ENCODE data around the gene MYH7.

The MYH7 gene

GRCh38 chr14:23470947-23471346, 35.5 kb upstream of the MYH7 start:
- H3K27ac ChIP-seq: no peak overlapping the region
- no peak for TF ChIP-seq ZFX (IDR thresholded peaks at IDR 0.05; ENCODE audit: borderline replicate concordance)
- no peak for TF ChIP-seq CTCF (IDR thresholded peaks at IDR 0.05)

GRCh38 chr14:23469906-23470403, 34.5 kb upstream of the MYH7 start:
- peak overlapping the region; percentile 82 for H3K27ac ChIP-seq

GRCh38 chr14:23469127-23469905, 33.9 kb upstream of the MYH7 start, which contains the start of gene NGDN:
TSS of gene NGDN (plus strand) at chr14:23469703. CDS start at chr14:23469716, 13 bp downstream.
- TF ChIP-seq ZFX (IDR thresholded peaks at IDR 0.05; ENCODE audit: borderline replicate concordance) (no peak), CTCF (IDR thresholded peaks at IDR 0.05) (peak; percentile 89)
- H3K27ac ChIP-seq: peak within 1 kb of the TSS; percentile 82

More at GRCh38 chr14:23469906-23470403, 34.5 kb upstream of the MYH7 start:
- no peak for TF ChIP-seq CTCF (IDR thresholded peaks at IDR 0.05)
- no peak for TF ChIP-seq ZFX (IDR thresholded peaks at IDR 0.05; ENCODE audit: borderline replicate concordance)

- H3K27ac ChIP-seq: peak overlapping the region; percentile 82
Measured at GRCh38 chr14:23468704-23469126, 33.3 kb upstream of the MYH7 start.

GRCh38 chr14:23465261-23465660, 29.8 kb upstream of the MYH7 start:
- TF ChIP-seq CTCF (IDR thresholded peaks at IDR 0.05): no peak
- TF ChIP-seq ZFX (IDR thresholded peaks at IDR 0.05; ENCODE audit: borderline replicate concordance): no peak
- no peak overlapping the region for H3K27ac ChIP-seq

More at GRCh38 chr14:23468704-23469126, 33.3 kb upstream of the MYH7 start:
- no peak for TF ChIP-seq CTCF (IDR thresholded peaks at IDR 0.05)
- TF ChIP-seq ZFX (IDR thresholded peaks at IDR 0.05; ENCODE audit: borderline replicate concordance): no peak

GRCh38 chr14:23464700-23465099, 29.2 kb upstream of the MYH7 start:
- no peak for TF ChIP-seq ZFX (IDR thresholded peaks at IDR 0.05; ENCODE audit: borderline replicate concordance)
- TF ChIP-seq CTCF (IDR thresholded peaks at IDR 0.05): no peak
- no peak overlapping the region for H3K27ac ChIP-seq

GRCh38 chr14:23460960-23461359, 25.5 kb upstream of the MYH7 start:
- TF ChIP-seq ZFX (IDR thresholded peaks at IDR 0.05; ENCODE audit: borderline replicate concordance) (no peak), CTCF (IDR thresholded peaks at IDR 0.05) (no peak)
- H3K27ac ChIP-seq: no peak overlapping the region
